ENCODE measurements around the gene SERPINA5. TPM values are rescaled to one million over a fixed set of nuclear protein-coding genes. Genes with fewer than 3 reads are reported as not detected.

SERPINA5 gene
- total and polyA plus RNA-seq, 2 of the 13 experiments (the other 11 are each of a cell fraction or from before 2014, with no cell fraction given): 449 to 498 TPM

DNA sequence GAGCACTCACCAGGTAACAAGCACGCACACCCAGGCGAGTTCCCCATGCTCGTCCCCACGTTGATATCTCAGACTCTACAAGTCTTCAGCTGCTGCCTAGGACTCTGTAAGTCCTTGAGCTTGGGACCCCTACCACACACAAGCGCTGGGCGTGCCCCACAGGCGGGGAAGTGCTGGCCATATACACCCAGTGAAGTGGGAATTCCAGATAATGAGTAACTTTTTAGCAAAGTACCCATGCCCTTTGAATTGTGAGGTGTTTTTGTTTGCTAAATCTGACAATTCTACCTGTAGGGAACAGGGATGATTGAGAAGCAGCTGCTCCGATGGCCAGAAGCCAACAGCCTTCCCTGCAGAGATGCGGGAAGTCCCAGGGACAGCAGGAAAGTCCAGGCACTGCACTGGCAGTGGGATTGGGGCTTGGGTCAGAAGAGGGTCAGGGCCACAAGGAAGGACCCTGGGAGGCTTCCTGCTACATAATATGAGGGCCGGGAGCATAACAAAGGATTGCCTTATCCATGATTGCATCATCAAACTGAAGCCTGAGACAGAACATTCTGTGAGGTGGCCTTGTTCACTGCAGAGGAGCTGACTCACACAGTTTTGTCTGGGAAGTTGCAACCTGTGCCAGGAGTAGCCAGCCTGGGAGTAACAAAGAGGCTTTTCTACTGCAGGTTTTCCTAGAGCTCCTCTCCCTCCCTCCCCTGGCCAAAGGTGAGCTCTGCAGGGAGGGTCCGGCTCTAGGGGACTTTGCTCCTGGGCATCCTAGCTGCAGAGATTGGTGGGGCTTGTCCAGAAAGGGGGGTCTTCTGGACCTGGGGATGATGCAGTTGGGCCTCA lies 17.8 kb downstream of the SERPINA5 start (continued):
- TF ChIP-seq, protein P1, sequence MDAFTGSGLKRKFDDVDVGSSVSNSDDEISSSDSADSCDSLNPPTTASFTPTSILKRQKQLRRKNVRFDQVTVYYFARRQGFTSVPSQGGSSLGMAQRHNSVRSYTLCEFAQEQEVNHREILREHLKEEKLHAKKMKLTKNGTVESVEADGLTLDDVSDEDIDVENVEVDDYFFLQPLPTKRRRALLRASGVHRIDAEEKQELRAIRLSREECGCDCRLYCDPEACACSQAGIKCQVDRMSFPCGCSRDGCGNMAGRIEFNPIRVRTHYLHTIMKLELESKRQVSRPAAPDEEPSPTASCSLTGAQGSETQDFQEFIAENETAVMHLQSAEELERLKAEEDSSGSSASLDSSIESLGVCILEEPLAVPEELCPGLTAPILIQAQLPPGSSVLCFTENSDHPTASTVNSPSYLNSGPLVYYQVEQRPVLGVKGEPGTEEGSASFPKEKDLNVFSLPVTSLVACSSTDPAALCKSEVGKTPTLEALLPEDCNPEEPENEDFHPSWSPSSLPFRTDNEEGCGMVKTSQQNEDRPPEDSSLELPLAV (CRISPR knock-in tag; conservative IDR thresholded peaks at IDR 0.05; ENCODE audit: low read depth): no peak
- TF ChIP-seq HOXA3 (CRISPR knock-in tag; IDR thresholded peaks at IDR 0.05): peak; percentile 87
- peak; percentile 75; the same call in 1 of the 2 replicates for TF ChIP-seq KDM5B (CRISPR knock-in tag; IDR thresholded peaks at IDR 0.05; ENCODE audit: borderline replicate concordance)
- TF ChIP-seq ESRRA (CRISPR knock-in tag; IDR thresholded peaks at IDR 0.05; ENCODE audit: low read depth): peak; percentile 85
- TF ChIP-seq ZNF546 (CRISPR knock-in tag; conservative IDR thresholded peaks at IDR 0.05): no peak
- 0 out of 2 replicates have a peak, but pooled peaks have one; percentile 50 for TF ChIP-seq GTF3A (CRISPR knock-in tag; conservative IDR thresholded peaks at IDR 0.05)
- TF ChIP-seq NFIB (CRISPR knock-in tag; IDR thresholded peaks at IDR 0.05; ENCODE audit: borderline replicate concordance): no peak
- TF ChIP-seq RFX5 (IDR thresholded peaks at IDR 0.05; ENCODE audit: low read depth, low read length): no peak
- no peak for TF ChIP-seq SP140L (CRISPR knock-in tag; IDR thresholded peaks at IDR 0.05; ENCODE audit: borderline replicate concordance)
- TF ChIP-seq THAP7 (CRISPR knock-in tag; IDR thresholded peaks at IDR 0.05): no peak
- peak; percentile 48; the same call in 1 of the 2 replicates for TF ChIP-seq EHMT2 (IDR thresholded peaks at IDR 0.05; ENCODE audit: borderline replicate concordance, low read depth, low read length)
- 0 out of 2 replicates have a peak, but pooled peaks have one; percentile 40 for TF ChIP-seq NFE2L2 (IDR thresholded peaks at IDR 0.05; ENCODE audit: low read length)
- TF ChIP-seq CBX1 (IDR thresholded peaks at IDR 0.05; ENCODE audit: low read depth): no peak
- TF ChIP-seq ZNF674 (CRISPR knock-in tag; IDR thresholded peaks at IDR 0.05; ENCODE audit: low read depth): no peak
- no peak for TF ChIP-seq MZF1 (CRISPR knock-in tag; IDR thresholded peaks at IDR 0.05; ENCODE audit: borderline replicate concordance)
- 0 out of 2 replicates have a peak, but pooled peaks have one; percentile 50 for TF ChIP-seq DZIP1 (CRISPR knock-in tag; IDR thresholded peaks at IDR 0.05)
- peak; percentile 81 for TF ChIP-seq KDM2A (CRISPR knock-in tag; IDR thresholded peaks at IDR 0.05; ENCODE audit: borderline replicate concordance, low read depth)
- TF ChIP-seq MXI1 (IDR thresholded peaks at IDR 0.05; ENCODE audit: borderline replicate concordance, low read depth, low read length): peak; percentile 64; the same call in 1 of the 3 replicates
- no peak; the same call in 1 of the 2 replicates for TF ChIP-seq TMF1 (CRISPR knock-in tag; IDR thresholded peaks at IDR 0.05; ENCODE audit: low read depth)
- TF ChIP-seq SCMH1 (CRISPR knock-in tag; IDR thresholded peaks at IDR 0.05; ENCODE audit: borderline replicate concordance): no peak
- peak; percentile 100 for TF ChIP-seq HIVEP1 (CRISPR knock-in tag; IDR thresholded peaks at IDR 0.05)
- peak; percentile 90 for TF ChIP-seq ZNF350 (CRISPR knock-in tag; IDR thresholded peaks at IDR 0.05; ENCODE audit: borderline replicate concordance, low read depth)
- peak; percentile 88 for TF ChIP-seq HNF4A (CRISPR knock-in tag; IDR thresholded peaks at IDR 0.05)
- no peak for TF ChIP-seq ZNF383 (CRISPR knock-in tag; IDR thresholded peaks at IDR 0.05; ENCODE audit: borderline replicate concordance)
- TF ChIP-seq ZNF44 (CRISPR knock-in tag; IDR thresholded peaks at IDR 0.05): 0 out of 2 replicates have a peak, but pooled peaks have one; percentile 44
- TF ChIP-seq PCBP1 (IDR thresholded peaks at IDR 0.05; ENCODE audit: borderline replicate concordance, low read depth, low read length): no peak
